HepG2 (cell line): ENCODE measurements around the gene RABGAP1. TPM values are rescaled to one million over a fixed set of nuclear protein-coding genes. Genes with fewer than 3 reads are reported as not detected.
A peak's percentile ranks its signal among the peaks of the same experiment; 100 is the strongest.

Source experiments
- ARNT ChIP-seq: fragments of 450-650 bp; IDR thresholded peaks from 2 replicates; pipeline ENCODE4 v1.6.1; 2017
- ATF5 ChIP-seq: sonication (generic); formaldehyde crosslinking; IDR thresholded peaks from 2 replicates; pipeline ENCODE4 v1.4.0; 2020; ENCODE audit warnings: mild to moderate bottlenecking, low read depth, missing genetic modification reagents
- CC2D1A ChIP-seq: sonication (generic); formaldehyde crosslinking; IDR thresholded peaks from 2 replicates; pipeline ENCODE4 v1.8.1; 2023; ENCODE audit warnings: mild to moderate bottlenecking, missing genetic modification reagents
- HINFP ChIP-seq: sonication (generic); formaldehyde crosslinking; IDR thresholded peaks from 2 replicates; pipeline ENCODE4 v1.4.0; 2020; ENCODE audit warnings: low read depth, mild to moderate bottlenecking, missing genetic modification reagents
- IRX3 ChIP-seq: sonication (generic); formaldehyde crosslinking; IDR thresholded peaks from 2 replicates; pipeline ENCODE4 v1.8.1; 2023; ENCODE audit warnings: mild to moderate bottlenecking, low read depth, missing genetic modification reagents, borderline replicate concordance
- MAFG ChIP-seq: sonication (generic); formaldehyde crosslinking; IDR thresholded peaks from 2 replicates; pipeline ENCODE4 v1.5.1; 2020; ENCODE audit warnings: mild to moderate bottlenecking, missing genetic modification reagents
- MYNN ChIP-seq: sonication (generic); formaldehyde crosslinking; IDR thresholded peaks from 2 replicates; pipeline ENCODE4 v1.4.0; 2020; ENCODE audit warnings: mild to moderate bottlenecking, low read depth, missing genetic modification reagents
- NAIF1 ChIP-seq: sonication (generic); formaldehyde crosslinking; IDR thresholded peaks from 2 replicates; pipeline ENCODE4 v1.5.0; 2020; ENCODE audit warnings: mild to moderate bottlenecking, missing genetic modification reagents, borderline replicate concordance
- PHF20 ChIP-seq: sonication (generic); formaldehyde crosslinking; IDR thresholded peaks from 2 replicates; pipeline ENCODE4 v1.5.0; 2020; ENCODE audit warnings: mild to moderate bottlenecking, missing genetic modification reagents
- RXRA ChIP-seq: sonication (generic); formaldehyde crosslinking; IDR thresholded peaks from 2 replicates; pipeline ENCODE4 v1.5.1; 2020; ENCODE audit warnings: missing genetic modification reagents
- SRSF9 ChIP-seq: fragments of 200-400 bp; formaldehyde crosslinking; IDR thresholded peaks from 2 replicates; pipeline ENCODE4 v1.6.1; 2018; ENCODE audit warnings: borderline replicate concordance, mild to moderate bottlenecking, low read depth, low read length; ENCODE audit not compliant: insufficient read depth, poor library complexity, severe bottlenecking
- ZBTB38 ChIP-seq: sonication (generic); formaldehyde crosslinking; IDR thresholded peaks from 2 replicates; pipeline ENCODE4 v1.5.1; 2020; ENCODE audit warnings: mild to moderate bottlenecking, missing genetic modification reagents
- ZFP36L1 ChIP-seq: sonication (generic); formaldehyde crosslinking; IDR thresholded peaks from 2 replicates; pipeline ENCODE4 v1.8.0; 2022; ENCODE audit warnings: mild to moderate bottlenecking, missing genetic modification reagents, moderate library complexity
- ZNF17 ChIP-seq: sonication (generic); formaldehyde crosslinking; IDR thresholded peaks from 2 replicates; pipeline ENCODE4 v1.5.0; 2020; ENCODE audit warnings: mild to moderate bottlenecking, missing genetic modification reagents
- ZNF263 ChIP-seq: sonication (generic); formaldehyde crosslinking; IDR thresholded peaks from 2 replicates; pipeline ENCODE4 v1.4.0; 2020; ENCODE audit warnings: missing genetic modification reagents
- ZNF329 ChIP-seq: sonication (generic); formaldehyde crosslinking; IDR thresholded peaks from 2 replicates; pipeline ENCODE4 v1.9.0; 2021; ENCODE audit warnings: low read depth, mild to moderate bottlenecking, missing genetic modification reagents
- ZNF781 ChIP-seq: sonication (generic); formaldehyde crosslinking; IDR thresholded peaks from 2 replicates; pipeline ENCODE4 v1.5.1; 2020; ENCODE audit warnings: borderline replicate concordance, mild to moderate bottlenecking, missing genetic modification reagents; ENCODE audit errors: not compliant biosample characterization
- polyA plus RNA-seq, 8 experiments: library from polyadenylated mRNA; depleted of rRNA in 3 of 8; stranded (reverse) in 7 of 8; unstranded in 1 of 8; fragments of >200 nt; fragmentation: Illumina TruSeq in 4 of 8; extraction: Trizol in 4 of 8; gene quantifications; 2 replicates each; pipeline versions ENCODE4 v1.2.1 to v1.2.3, GENCODE V29; 2011 to 2016; ENCODE audit warnings: low read depth in 4 of 8, missing spikeins in 1 of 8, mixed read lengths in 1 of 8; ENCODE audit not compliant: insufficient read depth in 1 of 8
- total RNA-seq, 5 experiments: library from RNA; depleted of rRNA; stranded (reverse); fragments of >200 nt; fragmentation: Illumina TruSeq; extraction: Trizol; gene quantifications; 2 replicates each; pipeline ENCODE4 v1.2.3, GENCODE V29; 2016; ENCODE audit warnings: low read depth in 1 of 5
- TF ChIP-seq, protein P1 (sequence below): sonication (generic); formaldehyde crosslinking; IDR thresholded peaks from 2 replicates; pipeline ENCODE4 v1.4.0; 2020; ENCODE audit warnings: mild to moderate bottlenecking, missing genetic modification reagents
- TF ChIP-seq, protein P2 (sequence below): sonication (generic); formaldehyde crosslinking; IDR thresholded peaks from 2 replicates; pipeline ENCODE4 v1.5.0; 2020; ENCODE audit warnings: missing genetic modification reagents
- TF ChIP-seq, protein P3 (sequence below): IDR thresholded peaks from 2 replicates; pipeline ENCODE4 v1.6.1; 2016; ENCODE audit warnings: low read depth, control low read depth
- TF ChIP-seq, protein P4 (sequence below): sonication (generic); formaldehyde crosslinking; IDR thresholded peaks from 2 replicates; pipeline ENCODE4 v1.8.1; 2023; ENCODE audit warnings: mild to moderate bottlenecking, missing genetic modification reagents

RABGAP1 gene
- total and polyA plus RNA-seq, 2 of the 13 experiments (the other 11 are each of a cell fraction or from before 2014, with no cell fraction given): 19.1 to 19.3 TPM

DNA sequence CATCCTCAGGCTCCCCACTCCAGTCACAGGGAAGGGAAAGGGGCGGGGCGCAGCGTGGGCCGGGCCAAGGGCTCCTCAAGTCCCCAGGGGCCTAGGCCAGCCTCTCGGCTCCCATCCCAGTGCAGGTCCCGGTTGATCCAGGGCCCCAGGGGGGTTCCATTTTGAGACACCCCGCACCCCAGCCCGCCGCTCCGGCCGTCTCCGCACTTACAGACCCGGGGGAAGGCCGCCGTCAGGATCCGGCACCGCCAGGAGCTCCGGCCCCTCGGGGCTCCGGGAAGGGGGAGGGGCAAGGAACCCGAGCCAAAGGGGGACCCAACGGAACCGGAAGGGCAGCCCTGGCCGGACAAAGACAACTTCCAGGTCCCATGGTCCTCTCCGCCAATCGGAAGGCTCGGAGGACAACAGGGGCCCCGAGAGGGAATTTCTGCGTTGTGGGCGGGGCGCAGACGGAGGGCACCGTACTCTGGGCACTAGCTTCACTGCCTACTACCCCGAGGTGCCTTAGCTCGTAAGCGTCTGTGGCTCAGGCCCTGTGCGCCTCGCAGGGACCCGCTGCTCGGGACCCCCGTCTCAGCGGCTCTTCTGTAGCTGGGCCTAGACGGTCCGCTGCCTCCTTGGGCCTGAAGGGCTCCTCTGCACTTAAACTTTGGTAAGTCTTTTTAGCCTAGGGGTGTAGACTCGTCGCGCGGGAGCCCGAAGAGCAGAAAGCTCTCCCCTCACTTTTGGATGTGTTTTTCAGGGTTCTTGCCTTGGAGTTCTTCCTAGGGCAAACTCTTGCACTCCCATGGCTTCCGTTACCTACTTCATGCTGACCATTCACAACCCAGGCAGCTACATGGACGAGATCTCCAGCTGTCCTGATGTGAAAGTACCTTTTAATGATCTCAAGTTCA, 9.3 kb upstream of the RABGAP1 start, which contains the start of gene ZBTB26 (continued):
- TF ChIP-seq ATF5 (CRISPR knock-in tag): no peak
- TF ChIP-seq NAIF1 (CRISPR knock-in tag): 0 out of 2 replicates have a peak, but pooled peaks have one; percentile 19
- TF ChIP-seq, protein P1, sequence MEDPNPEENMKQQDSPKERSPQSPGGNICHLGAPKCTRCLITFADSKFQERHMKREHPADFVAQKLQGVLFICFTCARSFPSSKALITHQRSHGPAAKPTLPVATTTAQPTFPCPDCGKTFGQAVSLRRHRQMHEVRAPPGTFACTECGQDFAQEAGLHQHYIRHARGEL: no peak
- no peak for TF ChIP-seq MAFG (CRISPR knock-in tag)
- 0 out of 2 replicates have a peak, but pooled peaks have one; percentile 54 for TF ChIP-seq ZFP36L1
- TF ChIP-seq MYNN (CRISPR knock-in tag): 0 out of 2 replicates have a peak, but pooled peaks have one; percentile 57
- peak; percentile 91 for TF ChIP-seq PHF20 (CRISPR knock-in tag)
- TF ChIP-seq CC2D1A (CRISPR knock-in tag): no peak
- peak; percentile 63 for TF ChIP-seq HINFP (CRISPR knock-in tag)
- peak; percentile 51 for TF ChIP-seq RXRA (CRISPR knock-in tag)
- no peak for TF ChIP-seq ZNF781 (CRISPR knock-in tag)
- TF ChIP-seq IRX3 (CRISPR knock-in tag): 0 out of 2 replicates have a peak, but pooled peaks have one; percentile 75
- no peak for TF ChIP-seq ARNT
- peak; percentile 38; the same call in 1 of the 2 replicates for TF ChIP-seq ZBTB38 (CRISPR knock-in tag)
- no peak for TF ChIP-seq SRSF9
- TF ChIP-seq, protein P2, sequence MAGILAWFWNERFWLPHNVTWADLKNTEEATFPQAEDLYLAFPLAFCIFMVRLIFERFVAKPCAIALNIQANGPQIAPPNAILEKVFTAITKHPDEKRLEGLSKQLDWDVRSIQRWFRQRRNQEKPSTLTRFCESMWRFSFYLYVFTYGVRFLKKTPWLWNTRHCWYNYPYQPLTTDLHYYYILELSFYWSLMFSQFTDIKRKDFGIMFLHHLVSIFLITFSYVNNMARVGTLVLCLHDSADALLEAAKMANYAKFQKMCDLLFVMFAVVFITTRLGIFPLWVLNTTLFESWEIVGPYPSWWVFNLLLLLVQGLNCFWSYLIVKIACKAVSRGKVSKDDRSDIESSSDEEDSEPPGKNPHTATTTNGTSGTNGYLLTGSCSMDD (CRISPR knock-in tag): 0 out of 2 replicates have a peak, but pooled peaks have one; percentile 48
- TF ChIP-seq ZNF17 (CRISPR knock-in tag): no peak
- no peak for TF ChIP-seq ZNF263
- TF ChIP-seq, protein P3, sequence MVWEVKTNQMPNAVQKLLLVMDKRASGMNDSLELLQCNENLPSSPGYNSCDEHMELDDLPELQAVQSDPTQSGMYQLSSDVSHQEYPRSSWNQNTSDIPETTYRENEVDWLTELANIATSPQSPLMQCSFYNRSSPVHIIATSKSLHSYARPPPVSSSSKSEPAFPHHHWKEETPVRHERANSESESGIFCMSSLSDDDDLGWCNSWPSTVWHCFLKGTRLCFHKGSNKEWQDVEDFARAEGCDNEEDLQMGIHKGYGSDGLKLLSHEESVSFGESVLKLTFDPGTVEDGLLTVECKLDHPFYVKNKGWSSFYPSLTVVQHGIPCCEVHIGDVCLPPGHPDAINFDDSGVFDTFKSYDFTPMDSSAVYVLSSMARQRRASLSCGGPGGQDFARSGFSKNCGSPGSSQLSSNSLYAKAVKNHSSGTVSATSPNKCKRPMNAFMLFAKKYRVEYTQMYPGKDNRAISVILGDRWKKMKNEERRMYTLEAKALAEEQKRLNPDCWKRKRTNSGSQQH (CRISPR knock-in tag): no peak
- TF ChIP-seq, protein P4, sequence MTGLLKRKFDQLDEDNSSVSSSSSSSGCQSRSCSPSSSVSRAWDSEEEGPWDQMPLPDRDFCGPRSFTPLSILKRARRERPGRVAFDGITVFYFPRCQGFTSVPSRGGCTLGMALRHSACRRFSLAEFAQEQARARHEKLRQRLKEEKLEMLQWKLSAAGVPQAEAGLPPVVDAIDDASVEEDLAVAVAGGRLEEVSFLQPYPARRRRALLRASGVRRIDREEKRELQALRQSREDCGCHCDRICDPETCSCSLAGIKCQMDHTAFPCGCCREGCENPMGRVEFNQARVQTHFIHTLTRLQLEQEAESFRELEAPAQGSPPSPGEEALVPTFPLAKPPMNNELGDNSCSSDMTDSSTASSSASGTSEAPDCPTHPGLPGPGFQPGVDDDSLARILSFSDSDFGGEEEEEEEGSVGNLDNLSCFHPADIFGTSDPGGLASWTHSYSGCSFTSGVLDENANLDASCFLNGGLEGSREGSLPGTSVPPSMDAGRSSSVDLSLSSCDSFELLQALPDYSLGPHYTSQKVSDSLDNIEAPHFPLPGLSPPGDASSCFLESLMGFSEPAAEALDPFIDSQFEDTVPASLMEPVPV: peak; percentile 53; the same call in 1 of the 2 replicates
- peak; percentile 94 for TF ChIP-seq ZNF329 (CRISPR knock-in tag)
